Measurements from ENCODE around the gene PTGES2.

Gene PTGES2

GRCh38 chr9:128153060-128153946 lies 25.8 kb upstream of the PTGES2 start:
- DNase-seq = no peak

- no peak for DNase-seq
Observed at GRCh38 chr9:128152133-128153059, 24.9 kb upstream of the PTGES2 start.

GRCh38 chr9:128151309-128152132 lies 24.0 kb upstream of the PTGES2 start:
- no peak for DNase-seq

- DNase-seq = no peak
Observed at GRCh38 chr9:128150594-128151308, 23.2 kb upstream of the PTGES2 start.

DNA sequence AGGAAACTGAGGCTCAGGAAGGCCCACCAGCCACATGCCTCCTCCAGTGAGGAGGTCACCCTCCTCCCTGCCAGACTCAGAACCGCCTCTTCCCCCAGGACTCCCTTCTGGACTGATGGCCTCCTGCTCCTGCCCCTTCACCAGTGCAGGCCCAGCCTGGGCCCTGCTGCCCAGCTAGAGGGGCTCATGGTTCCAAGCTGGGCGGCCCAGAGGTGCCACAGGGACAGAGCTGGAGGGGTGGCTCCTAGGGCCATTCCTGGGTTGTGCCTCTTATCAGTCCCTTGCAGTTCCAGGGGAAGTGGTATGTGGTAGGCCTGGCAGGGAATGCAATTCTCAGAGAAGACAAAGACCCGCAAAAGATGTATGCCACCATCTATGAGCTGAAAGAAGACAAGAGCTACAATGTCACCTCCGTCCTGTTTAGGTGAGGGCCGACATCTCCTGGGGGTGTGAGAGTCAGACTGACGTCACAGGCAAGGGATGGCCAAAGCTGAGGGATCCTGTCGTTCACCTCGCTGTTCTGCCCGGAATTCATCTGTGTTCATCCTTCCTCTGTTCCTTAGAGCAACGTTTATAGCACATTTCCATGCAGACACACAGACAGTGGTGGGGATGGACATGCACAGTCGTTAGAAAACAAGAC lies 22.5 kb upstream of the PTGES2 start:
- DNase-seq = no peak

DNA sequence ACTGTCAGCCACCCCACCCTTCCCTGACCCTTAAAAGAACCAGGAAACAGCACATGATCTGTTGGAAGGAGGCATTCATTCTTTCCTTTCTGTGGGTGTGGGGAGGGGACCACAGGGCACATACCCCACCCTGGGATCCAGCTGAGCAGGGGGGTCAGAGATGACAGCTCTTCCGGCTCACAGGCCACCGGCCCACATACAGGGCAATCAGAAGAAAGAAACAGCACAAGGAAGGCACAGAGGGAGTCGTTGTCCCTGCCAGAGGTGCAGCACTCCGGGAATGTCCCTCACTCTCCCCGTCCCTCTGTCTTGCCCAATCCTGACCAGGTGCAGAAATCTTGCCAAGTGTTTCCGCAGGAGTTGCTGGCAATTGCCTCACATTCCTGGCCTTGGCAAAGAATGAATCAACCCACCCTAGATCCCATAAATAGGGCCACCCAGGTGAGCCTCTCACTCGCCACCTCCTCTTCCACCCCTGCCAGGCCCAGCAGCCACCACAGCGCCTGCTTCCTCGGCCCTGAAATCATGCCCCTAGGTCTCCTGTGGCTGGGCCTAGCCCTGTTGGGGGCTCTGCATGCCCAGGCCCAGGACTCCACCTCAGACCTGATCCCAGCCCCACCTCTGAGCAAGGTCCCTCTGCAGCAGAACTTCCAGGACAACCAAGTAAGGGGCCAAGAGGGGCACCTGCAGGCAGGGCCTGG lies 21.6 kb upstream of the PTGES2 start, which contains the start of gene LCN2:
LCN2 (plus strand) TSS at position 453 of the 701 bp plus-strand sequence; CDS start at position 526, 73 bp downstream.
- no peak for DNase-seq

DNA sequence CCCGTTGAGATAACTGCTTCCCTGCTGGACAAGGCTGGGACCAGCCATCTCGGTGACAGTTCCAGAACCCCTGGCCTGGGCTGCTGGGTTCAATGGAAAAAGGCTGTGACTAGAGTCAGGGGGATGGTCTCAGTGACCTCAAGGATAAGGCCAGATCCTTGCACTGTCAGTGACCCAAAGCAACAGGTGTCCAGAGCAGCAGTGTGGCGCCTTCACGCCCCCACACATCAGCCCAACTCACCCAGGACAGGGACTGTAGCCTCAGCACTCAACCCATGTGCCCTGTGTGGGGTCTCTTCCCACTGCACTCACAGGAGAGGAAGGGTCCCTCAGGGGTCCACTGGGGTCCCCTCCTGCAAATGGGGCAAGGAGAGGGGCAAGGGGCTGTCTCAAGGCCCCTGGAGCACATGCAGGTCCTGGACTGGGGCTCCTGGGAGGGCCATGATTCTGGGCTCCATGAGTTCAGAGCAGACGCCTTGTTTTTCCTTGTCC lies 21.0 kb upstream of the PTGES2 start:
- DNase-seq = no peak

GRCh38 chr9:128146591-128147120 lies 19.1 kb upstream of the PTGES2 start:
- DNase-seq = no peak

DNA sequence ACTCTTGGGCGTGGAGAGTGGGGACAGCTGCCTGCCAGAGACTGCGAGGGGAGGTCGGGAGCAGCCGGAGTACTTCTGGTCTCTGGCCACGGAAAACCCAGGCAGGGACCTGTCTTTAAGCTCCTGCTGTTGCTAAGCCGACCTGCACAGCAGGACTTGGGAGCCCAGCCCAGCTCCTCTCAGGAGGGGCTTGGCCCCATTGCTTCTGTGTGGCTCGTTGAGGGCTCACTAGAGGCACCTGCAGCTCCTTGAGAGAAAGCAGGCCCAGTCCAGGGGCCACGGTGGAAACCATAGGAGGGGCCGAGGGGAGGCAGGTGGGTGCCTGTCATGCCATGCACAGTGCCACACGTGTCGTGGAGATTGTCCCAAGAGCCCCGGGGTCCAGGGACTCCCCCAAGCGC lies 18.4 kb upstream of the PTGES2 start:
- no peak for DNase-seq

- DNase-seq = no peak
Observed at GRCh38 chr9:128145536-128145935, 18.0 kb upstream of the PTGES2 start.

DNA sequence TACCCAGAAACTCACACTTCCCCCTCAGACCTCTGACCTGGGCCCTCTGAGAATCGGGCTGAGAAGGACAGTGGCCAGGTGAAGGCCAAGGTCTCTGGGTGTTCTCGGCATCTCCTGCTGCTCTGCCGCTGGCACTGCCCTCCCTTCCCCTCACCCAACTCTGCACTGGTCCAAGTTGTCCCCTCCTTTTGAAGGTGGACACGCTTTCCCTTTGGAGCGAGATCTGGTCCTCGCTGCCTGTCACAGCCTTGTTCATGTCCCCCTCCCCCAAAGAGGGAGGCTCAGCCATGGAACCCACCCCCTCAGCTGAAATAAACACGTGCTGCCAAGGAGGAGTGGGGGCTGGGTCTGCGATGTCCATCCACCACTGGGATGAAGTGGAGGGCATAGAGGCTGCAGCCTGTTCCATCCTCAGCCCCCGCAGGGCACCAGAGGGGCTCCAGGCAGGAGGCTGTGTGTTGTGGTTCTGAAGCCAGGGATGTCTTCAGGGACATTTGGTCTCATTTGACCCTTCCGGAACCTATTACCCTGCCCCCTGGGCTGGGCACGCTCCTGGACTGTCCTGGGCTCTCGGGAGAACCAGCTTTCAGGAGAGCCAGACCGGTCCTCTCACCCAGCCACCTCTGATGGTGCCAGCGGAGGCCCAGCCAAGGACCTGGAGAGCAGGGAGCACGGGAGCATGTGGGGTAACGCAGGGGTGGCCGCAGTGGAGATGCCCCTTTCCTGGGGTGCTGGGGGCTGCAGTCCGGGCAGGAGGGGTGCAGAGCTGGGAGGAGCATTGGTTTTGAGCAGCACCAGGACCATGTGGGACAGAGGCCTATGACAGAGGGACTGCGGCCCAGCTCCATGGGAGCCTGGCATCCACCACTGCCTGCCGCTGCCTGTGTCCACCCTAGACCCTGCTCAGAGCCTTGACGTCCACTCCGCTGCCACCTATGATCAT lies 17.0 kb upstream of the PTGES2 start:
- no peak for DNase-seq

DNA sequence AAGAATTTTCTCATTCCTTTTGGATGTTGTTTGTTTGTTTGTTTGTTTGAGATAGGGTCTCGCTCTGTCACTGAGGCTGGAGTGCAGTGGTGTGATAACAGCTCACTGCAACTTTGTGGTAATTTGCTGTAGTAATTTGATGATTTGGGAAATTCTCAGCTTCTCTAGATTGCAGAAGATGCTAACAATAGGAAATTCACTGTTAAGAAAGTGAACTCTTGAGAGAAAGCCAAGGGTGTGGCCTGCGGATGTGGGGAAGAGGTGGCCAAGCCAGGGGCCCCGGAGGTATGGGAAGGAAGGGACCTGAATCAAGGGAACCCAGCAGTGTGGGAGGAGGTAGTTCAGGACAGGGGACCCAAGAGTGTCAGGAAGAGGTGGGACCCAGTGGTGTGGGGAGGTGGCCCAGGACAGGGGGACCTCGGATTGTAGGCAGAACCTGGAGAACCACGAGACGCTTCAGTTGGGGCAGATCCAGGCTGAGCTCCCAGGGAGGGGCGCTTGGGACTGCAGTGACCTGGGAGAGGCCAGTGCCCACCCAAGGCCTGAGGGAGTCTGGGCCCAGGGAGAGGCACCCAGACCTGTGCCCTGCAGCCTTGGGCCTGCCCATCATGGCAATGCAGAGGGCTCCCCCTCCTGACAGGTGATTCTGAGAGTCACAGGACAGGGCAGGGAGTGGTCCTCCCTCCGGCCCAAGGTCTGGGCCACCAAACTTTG lies 16.2 kb upstream of the PTGES2 start:
- no peak for DNase-seq

- no peak for DNase-seq
Observed at GRCh38 chr9:128142596-128142995, 15.1 kb upstream of the PTGES2 start.

GRCh38 chr9:128142061-128142460 lies 14.5 kb upstream of the PTGES2 start:
- DNase-seq = no peak

DNA sequence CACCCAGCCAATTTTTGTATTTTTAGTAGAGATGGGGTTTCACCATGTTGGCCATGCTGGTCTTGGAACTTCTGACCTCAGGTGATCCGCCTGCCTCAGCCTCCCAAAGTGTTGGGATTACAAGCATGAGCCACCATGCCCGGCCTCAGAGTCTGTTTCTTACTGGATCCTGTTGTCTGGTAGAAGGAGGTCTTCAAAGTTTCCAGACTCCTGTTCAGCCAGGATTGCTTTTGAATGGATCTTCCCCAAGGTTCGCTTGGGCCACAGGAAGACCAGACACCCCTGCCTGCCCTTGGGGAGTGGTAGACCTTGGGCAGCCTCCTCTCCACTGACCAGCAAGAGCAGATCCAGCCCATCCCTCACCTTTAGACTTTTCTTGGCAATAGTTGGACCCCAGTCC lies 14.1 kb upstream of the PTGES2 start:
- DNase-seq = no peak

DNA sequence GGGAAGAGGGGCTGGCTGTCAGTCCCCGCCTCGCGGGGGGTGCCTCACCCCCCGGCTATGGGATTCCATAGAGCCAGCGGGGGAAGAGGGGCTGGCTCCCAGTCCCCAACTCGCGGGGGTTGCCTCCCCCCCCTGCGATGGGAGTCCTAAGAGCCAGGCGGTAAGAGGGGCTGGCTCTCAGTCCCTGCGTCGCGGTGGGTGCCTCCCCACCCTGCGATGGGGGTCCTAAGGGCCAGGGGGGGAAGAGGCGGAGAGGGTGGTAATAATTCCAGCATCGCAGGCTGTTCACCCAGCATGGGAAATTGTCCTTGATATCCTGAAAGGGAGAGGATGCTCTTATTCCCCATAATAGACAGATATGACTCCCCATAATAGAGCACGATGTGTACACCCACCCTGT lies 12.1 kb upstream of the PTGES2 start:
- no peak for DNase-seq

DNA sequence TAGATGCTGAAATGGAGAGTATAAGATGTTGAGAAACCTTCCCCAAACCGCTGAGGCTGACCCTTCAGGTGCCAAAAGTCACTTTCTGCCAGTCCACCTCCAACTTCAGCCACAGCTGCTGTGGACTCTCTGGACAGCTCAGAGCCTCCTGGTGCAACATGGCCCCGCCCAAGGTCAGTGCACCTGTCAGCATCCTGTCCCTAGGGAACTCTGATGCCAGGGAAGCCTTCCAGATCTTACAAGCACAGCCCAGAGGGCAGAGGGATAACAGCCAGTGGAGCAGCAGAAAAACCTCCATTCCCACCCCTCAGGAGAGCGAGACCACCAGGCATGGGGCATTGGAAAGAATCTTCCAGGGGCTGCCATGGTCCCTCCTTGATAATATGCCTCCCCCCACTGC lies 10.5 kb upstream of the PTGES2 start:
- no peak for DNase-seq

Measured in activated CD4-positive, alpha-beta T cell treated with anti-CD3 and anti-CD28 coated beads, Interleukin-2, amount 50 U/mL, for 4 hours (primary cell).